CD4-positive, alpha-beta T cell treated with Interleukin-6 for 4 hours (primary cell): ENCODE results near the gene LHFPL2.

Experiments
- DNase-seq: peaks from one replicate; pipeline ENCODE4 v3.0.0-alpha.2; 2020; ENCODE audit warnings: mixed read lengths

LHFPL2 gene

DNA sequence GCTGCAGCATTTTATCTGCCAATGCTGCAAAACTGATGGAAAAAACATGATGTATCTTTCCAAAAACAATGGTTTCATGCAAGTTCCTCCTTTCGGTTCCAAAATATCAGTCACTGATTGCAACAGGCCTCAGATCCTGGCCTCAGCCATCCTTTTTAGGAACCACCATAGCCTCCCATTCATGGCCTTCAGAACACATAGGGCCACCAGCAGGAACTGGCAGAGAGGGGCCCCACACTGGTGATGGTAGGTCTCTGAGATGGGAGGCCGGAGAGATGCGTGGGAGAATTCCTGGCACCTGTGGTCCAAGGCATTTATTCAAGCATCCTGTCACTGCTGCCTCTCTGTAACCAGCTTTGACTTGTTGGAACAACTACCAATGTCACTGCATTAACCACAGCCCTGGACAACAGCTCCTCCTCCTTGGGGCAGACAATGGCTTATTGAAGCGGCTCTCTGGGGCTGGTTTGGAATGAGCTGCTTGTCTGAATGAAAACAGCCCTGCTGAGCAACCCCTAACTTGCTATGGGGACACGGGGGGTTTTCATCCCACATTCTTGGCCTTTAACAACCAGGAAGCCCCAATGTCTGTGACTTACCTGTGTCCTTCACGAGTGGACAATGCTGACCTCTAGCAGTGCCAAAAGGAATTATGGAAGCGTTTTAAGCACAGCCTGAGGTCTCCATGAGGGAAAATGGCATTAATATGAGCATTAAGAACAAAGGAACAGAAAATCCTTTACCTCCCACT lies 108.1 kb downstream of the LHFPL2 start:
- no peak for DNase-seq

DNA sequence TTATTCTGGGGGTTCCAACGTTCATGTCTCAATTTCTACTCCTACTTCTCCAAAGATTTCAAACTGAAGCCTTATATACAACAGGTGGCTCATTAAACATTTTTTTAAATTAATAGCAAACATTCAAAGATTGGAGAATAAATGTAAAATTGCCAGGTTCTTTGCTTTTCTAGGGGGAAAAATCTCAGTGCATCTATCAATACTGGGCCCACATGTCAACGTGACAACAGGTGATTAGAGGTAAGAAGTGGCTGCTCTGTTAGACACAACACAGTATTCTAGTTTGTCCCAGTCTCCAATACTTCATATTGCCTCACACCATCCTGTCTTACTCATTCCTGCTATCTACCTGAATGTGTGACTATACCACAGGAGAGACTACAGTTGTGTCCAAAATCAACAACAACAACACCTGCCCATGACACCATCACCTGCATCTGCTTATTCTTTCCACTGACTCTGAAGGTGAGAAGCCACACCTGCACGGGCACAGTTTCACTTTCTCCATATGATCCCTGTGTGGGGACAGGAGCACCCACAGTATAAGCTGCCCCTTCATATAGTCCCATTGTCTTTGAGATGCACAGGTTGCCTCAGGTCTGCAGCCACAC lies 110.2 kb downstream of the LHFPL2 start:
- DNase-seq, result no peak

DNA sequence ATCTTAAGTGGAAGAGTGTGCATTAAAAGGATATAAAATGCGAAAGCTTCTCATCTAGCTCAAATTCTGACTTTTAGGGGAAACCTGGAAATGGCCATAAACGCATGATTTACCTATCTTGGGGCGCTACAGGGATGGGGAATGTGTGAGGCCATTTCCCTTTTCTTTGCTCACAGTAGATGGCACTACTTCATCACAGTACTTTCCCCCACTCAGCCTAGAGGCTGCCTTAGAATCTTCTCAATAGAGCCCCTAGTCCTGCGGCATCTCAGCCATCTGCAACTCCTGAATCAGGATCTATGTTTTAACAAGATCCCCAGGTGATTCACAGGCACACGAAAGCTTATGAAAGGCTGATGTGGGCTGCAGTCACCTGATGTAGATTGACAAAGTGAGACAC lies 110.8 kb downstream of the LHFPL2 start:
- no peak for DNase-seq

DNA sequence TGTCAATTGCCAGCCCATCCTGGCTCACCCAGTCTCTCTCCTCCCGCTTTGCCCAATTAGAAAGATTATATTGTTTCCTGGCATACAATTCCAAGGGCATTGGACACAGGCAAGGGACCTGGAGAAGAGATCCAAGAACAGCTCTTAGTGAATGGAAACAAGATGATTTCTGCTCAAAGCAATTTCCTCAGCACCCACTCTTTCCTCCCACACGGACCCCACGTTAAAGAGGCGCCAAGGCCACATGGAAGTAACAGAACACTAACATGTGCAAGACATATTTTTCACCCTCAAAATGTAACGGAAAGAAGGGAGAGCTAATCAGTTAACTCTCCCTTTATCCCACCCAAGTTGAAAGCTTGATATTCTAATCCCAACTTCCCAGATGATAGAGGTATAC lies 111.2 kb downstream of the LHFPL2 start:
- no peak for DNase-seq

DNA sequence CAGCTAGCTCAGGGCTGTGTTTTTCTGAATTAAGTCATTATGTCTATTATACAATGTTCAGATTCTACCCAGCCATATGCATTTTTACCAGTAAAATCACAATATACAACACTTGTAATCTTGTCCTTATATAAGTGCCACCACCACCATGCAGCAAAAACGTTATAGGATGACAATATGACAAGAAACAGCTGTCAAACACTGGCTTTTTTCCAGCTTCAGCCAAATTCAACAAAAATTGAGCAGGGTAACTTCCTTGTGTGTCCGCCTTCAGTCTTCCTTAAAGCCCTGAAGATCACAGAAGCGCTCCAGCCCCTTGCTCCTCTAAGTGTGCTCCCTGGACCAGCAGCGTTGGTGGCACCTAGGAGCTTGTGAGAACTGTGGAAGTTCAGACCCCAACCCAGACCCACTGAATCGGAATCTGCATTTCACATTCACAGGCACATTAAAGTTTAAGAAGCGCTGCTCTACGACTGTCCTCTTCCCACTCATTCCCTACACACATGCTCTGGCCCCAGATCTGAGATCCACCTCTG lies 111.8 kb downstream of the LHFPL2 start:
- DNase-seq, result no peak

DNA sequence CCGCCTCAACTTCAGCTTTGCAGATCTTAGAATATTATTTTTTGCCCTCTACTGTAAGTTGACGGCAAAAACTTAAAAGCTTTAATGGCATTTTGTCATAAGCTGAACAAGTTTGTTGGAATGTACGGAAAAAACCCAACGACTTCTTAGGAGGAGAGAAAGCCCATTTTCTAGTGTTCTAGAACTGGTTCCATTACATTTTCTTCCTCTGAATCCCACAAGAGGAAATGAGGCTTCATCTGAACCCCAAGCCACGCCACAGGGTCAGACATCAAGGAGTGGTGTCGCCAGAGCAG lies 113.7 kb downstream of the LHFPL2 start:
- no peak for DNase-seq

DNA sequence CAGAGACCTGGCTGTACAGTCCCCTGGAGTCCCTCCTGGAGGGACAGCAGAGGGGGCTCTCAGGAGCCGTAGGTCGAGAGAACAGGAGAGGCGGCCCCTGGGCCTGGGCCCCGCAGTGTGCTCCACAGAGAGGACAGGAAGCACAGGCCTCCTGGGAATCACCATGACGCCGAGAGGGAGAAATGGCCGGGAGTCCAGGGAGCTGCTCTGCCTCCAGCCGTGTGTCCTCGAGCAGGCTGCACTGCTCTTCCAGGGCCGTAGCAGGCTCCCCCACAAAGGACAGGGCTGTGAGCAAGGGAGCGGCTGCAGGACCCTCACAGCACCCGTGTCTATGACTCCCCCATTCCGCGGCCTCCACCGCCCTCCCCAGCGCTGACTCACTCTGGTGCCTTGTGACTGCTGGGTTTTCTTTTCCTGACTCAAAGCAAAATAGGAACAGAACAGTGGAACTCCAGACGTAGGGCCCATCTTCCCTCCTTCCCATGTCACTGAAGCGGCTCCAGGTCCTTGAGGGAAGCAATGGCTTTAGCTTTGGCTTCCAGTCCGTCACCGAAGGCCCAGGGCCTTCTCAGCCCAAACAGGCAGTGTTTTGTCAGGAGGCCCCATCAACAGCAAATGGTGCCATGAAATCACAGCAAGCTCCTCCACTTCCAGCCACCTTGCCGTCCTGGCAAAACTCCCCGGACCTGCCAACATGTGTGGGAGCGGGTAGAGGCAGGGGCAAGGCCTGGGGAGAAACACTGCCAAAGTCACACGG lies 114.2 kb downstream of the LHFPL2 start:
- no peak for DNase-seq

DNA sequence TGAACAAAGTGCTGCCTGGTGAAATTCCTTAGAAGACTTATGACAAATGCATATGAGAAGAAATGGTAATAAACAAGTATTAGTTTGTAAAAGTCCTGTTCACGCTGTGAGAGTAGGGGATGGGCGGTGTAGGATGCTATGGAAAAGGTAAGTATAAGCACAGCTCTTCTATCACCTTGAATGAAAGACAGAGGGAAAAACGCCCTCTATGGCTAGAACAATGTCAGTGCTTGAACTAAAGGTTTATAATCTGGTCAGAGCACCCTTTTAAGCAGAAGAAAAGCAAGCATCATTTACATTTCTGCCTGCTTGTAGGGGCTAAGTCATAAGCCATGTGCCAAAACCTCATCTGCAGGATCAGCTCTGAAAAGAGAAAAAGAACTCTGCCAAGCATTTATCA lies 115.2 kb downstream of the LHFPL2 start:
- DNase-seq, result no peak

DNA sequence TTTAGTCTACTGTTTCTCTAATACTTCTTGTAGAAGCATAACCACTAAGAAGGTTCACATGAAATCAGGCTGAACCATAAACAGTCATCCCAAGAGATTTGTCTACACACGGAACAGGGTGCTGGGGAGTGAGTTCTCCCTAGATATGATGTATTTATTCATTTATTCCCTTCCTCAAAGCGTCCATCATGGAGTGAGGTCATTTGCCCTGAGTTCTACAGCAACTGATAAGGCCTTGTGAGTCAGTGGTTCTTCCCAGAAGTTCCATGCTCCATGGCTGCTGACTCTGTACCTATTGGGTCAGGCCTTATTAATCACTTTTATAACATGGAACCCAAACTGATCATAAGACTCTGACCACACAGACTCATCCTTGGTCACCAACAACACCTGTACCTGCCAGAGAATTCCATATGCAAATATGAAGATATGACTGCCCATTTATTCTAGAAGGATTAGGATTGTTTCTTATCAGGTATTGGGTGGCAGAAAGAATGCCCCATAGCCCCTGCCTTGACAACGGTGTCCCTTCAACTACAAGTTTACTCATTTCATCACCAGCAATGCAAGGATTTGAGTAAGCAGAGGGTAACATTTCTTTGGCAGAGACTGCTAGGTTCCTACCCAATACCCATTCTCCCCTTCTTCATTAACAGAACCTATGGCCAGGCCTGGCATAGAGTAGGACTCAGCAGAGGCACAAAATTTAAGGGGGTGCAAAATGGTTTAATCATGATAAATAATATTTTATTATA lies 118.1 kb downstream of the LHFPL2 start:
- DNase-seq, result no peak

DNA sequence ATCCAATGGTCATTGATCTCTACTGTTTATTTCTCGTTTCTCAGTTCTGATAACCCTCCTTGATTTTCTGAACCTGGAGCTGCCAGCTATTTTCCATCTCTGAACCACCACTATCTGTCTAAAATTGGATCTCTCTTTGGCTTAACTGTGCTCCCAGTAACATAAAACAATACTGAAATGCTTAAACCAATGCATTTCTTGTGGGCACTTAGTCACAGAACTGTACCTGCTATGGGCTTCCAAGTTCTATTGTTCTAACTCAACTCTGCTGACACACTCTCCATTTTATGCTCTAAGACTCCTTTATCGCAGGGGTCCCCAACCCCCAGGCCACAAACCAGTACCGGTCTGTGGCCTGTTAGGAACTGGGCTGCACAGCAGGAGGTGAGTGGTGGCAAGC lies 120.6 kb downstream of the LHFPL2 start:
- no peak for DNase-seq

DNA sequence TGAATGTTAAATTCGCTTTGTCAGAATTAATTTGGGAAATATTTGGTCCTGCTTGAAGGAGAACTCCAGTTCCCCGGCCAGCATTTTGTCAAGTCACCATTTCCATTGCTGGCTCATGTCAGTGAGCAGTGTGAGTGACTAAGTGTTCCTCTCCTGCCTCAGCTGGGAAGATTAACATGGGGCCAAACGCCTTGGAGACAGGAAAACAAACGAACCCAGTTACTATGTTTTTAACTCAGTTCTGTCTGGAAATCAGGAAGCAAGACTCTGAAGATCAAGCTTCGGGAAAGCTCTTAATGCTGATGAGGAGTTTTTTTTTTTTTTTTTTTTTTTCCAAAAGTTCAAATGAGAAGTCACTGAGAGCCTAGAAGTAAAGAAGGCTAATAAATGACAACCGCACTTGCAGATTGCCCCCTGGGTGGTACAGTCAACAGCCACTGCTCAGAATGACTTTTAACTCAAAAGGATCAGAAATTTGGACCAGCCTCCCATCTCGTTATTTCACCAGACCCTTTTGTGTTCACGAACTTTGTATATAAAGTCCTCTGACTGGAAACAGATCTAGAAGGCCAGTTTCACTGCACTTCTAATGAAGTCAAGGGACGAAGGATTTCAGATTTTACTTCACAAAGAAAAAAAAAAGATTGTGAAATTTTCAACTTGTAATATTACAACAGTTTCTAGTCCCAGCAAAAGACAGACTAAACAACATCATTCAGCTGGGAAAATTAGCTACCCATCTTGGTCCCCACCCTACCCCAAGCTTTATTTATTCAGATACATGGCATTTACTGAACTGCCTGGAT lies 121.3 kb downstream of the LHFPL2 start:
- no peak for DNase-seq

DNA sequence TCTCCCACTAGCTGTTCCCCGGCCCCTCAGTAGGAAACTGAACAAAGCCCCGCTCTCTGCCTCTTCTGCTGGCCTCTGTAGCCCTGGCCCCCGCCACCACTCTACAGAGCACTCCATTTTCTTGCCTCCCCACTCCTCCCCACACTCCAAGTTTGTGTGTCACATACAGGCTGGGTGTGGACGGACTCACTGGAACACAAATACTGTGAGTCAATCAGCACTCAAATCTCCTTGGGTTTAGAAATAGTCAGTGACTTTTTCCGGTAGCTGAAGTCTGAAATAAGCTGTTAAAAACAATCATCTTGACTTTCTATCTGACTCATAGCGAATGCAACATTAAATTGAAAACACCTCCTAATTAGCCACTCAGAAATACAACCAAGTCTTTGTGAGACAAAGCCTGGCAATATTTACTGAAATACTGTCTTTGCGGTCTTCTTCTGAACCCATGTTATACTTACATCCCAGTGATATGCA lies 122.5 kb downstream of the LHFPL2 start:
- no peak for DNase-seq

DNA sequence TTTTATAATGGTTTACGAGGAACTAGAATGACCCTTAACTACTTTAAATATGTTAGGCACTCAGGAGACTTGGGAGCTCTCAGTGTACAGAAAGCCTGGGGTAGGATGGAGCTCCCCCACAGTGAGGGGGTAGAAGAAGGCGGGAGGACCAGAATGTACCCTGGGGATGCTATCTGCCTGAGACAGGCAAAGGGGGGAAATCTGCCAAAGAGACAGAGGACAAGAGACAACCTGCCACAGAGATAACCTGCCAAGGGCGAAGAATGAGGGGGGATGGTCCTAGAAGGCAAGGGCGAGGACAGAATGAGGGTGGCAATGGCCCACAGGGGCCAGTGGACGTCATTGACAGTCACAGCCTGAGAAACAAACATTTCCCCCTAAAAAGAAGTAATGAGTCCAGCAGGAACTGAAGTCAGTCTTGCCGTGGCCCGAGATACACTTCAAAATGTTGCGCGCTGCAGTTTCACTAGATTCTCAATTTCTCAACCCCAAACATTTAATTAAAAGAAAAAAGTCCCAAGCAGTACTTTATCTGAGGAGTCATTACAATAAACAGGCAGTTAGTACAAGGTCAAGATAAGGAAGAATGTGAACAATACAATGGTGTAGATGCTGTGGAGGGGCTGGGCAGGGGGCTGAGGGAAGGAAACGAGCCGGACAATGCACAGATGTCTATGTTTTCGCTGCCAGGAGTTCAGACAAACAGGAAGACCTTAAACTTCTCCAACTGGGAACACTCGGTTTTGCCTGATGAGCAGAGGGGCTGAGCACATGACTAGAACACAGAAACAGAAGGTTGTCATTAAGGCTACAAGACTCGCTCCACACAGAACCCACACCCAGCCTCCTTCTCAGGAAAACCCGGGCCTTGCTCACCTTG lies 125.0 kb downstream of the LHFPL2 start:
- DNase-seq, result no peak

DNA sequence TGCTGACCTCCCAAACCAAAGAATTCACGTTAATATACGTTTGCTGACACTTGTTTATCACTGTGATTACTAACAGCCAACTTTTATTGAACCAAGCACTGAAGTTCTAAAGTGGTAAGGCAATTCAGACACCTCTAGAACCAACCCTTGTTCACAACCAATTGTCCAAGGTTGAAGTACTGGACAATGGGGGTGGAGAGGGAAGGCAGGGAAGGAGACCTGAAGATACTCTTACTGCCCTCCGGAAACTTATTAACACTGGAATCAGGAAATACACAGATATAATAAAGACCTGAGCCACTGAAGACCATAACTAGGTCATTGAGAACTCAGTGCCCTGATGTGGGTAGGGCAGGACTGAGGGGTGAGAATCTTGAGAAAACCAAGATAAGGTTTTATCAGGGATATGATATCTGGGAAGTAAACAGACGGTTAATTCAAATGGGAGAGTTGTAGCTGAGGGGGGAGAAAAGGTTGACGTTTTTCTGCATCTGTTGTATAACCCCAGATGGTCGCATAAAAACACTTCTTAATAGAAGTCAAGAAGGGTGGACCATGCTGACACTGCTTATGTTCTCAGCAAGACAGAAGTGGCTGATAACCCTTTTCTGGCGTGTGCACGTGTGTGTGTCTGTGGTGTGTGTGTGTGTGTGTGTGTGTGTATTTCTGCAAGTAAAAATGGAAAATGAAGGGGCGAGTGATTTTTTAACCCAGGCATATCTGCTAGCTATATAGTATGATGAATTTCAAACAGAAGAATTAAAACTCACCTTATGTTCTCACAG lies 125.9 kb downstream of the LHFPL2 start:
- no peak for DNase-seq

DNA sequence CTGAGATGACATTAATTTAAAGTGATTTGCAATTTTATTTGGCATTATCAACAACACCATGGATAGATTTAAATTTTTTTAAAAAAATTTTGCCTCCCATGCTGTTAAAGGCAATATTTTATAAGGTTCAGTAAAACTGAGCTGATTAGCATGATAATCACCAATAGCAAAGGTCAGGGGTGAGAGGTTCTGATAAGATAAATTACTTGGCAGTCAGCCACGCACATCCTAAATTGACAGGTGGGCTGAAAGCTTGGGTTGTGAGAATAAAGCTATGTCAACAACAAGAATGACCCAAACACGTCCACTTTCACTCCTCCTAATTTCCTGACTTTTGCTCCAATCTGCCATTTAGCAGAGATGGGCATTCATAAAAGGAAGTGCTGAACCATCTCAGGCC lies 127.1 kb downstream of the LHFPL2 start:
- DNase-seq, result no peak

DNA sequence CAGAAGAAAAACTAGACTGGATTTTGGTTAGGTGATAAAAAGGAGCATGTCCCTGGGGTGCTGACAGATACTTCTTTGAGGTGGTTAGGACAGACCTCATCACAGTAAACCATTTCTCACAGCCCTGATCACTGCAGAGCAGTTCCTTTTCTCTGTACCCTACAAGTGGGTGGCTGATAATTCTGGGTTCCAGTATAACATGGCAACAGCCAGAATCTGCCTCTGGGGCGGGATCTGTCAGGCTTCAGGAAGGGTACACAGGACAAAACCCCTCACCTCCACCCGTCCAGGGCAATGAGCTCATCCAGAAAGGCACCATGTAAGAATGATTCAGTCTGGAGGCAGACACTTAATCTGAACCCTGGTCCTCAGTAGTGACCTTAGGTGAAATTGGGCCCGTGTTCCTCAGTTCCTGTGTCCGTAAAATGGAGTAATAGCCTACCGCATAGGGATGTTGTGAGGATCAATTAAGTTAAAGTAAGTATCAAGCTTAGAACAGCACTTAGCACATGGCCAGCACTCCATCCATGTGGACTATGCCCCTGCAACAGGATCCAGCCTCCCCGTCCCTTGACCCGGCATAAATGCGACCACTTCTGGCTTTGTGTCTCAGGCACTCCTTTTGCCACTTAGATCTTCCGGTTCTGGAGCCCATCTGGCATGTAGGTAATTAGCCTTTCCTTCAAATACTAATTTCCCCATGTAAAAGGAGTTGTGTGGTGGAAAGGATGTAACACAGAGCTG lies 129.2 kb downstream of the LHFPL2 start:
- no peak for DNase-seq

DNA sequence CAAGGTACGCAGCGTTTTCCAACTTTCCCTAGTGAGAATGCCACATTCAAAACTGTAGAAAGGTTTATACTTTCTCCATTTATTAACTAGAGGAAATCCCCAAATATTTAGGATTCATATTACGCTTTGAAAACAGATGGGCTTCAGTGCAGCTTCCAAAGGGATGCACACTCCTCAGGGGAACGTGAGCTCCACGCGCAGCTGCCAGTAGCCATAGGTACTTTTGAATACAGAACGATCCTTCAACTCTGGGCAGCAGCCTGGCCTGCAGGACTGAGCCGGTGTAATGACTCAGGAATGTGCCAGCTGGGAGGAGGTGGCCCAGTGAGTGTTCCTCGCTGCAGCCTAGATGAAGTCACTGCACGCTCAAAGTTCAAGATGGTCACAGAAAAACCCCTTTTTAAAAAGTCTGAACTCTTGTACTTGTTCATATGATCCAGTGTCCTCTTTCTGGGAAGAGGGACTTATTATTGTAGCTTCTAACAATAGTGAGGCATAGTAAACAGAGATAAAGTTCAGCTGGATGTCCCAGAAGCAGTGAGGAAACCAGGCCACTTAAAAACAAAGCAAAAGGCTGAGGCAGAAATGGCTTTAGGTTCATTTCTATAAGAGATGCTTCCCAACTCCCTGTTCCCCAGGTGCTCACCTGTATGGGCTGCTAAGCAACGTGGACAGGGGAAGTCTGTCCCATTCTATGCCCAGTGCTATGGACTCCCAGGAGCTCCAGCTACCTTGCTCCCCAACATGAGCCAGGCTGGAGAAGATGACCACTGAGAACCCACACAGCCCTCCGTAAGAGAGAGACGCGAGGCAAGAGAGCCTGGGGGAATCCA lies 130.0 kb downstream of the LHFPL2 start:
- DNase-seq, result no peak

DNA sequence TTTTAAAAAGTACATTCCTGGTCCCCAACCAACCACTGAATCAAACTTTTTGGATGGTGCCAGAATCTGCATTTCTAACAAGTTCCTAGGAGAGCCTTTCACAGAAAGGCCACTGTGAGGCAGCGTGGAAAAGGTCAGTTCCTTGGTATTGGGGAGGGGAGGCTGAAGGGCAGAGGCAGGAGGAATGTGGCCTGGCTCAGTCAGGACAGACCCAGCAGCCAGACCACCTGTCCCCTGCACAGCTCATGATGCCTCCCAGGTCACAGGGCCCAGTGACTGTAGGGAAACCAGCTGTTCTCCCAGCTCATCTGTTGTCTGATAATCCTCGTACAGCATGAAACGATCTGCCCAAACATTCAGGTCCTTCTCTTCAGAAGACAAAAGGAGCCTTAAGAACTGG lies 132.9 kb downstream of the LHFPL2 start:
- no peak for DNase-seq
